Activated CD8-positive, alpha-beta memory T cell treated with anti-CD3 and anti-CD28 coated beads, Interleukin-2, amount 10 ng/mL, durations not matched to agents 7 days and 5 days (primary cell): Measurements from ENCODE around the gene PRR7. TPM values are rescaled to one million over a fixed set of nuclear protein-coding genes. Genes with fewer than 3 reads are reported as not detected.

Experiments used
- ATAC-seq: fragments of 150-1000 bp; cut with Tn5 transposase; one replicate; pipeline ENCODE4 v1.10.0; 2021; ENCODE audit warnings: moderate library complexity
- CTCF ChIA-PET: fragments of 350-600 bp; sonication (Branson Sonifier 250); formaldehyde crosslinking; loops from one replicate; lab custom pipeline; 2021; ENCODE audit warnings: antibody characterized with exemption; lab: Charles Lee
- DNase-seq: peaks from one replicate; pipeline ENCODE4 v3.0.0-alpha.2; 2020
- H3K27ac Mint-ChIP-seq: one replicate; pipeline ENCODE4 v1.8.0; 2021; ENCODE audit warnings: mild to moderate bottlenecking, mixed read lengths
- H3K27me3 Mint-ChIP-seq: one replicate; pipeline ENCODE4 v1.8.0; 2021; ENCODE audit warnings: mixed read lengths
- H3K36me3 Mint-ChIP-seq: one replicate; pipeline ENCODE4 v1.8.0; 2021; ENCODE audit warnings: mild to moderate bottlenecking, mixed read lengths
- H3K4me1 Mint-ChIP-seq: one replicate; pipeline ENCODE4 v1.8.0; 2021; ENCODE audit warnings: mixed read lengths
- H3K4me3 Mint-ChIP-seq: one replicate; pipeline ENCODE4 v1.8.0; 2021; ENCODE audit warnings: mild to moderate bottlenecking, moderate library complexity, mixed read lengths
- H3K9me3 Mint-ChIP-seq: one replicate; pipeline ENCODE4 v1.8.0; 2022; ENCODE audit warnings: low read depth, mixed read lengths
- total RNA-seq, 2 experiments: library from RNA; stranded (reverse); gene quantifications; one replicate each; pipeline ENCODE4 v1.2.3, GENCODE V29; 2021

The PRR7 gene
- total RNA-seq, 2 experiments from 2014 or later = 3.1 to 5.3 TPM

DNA sequence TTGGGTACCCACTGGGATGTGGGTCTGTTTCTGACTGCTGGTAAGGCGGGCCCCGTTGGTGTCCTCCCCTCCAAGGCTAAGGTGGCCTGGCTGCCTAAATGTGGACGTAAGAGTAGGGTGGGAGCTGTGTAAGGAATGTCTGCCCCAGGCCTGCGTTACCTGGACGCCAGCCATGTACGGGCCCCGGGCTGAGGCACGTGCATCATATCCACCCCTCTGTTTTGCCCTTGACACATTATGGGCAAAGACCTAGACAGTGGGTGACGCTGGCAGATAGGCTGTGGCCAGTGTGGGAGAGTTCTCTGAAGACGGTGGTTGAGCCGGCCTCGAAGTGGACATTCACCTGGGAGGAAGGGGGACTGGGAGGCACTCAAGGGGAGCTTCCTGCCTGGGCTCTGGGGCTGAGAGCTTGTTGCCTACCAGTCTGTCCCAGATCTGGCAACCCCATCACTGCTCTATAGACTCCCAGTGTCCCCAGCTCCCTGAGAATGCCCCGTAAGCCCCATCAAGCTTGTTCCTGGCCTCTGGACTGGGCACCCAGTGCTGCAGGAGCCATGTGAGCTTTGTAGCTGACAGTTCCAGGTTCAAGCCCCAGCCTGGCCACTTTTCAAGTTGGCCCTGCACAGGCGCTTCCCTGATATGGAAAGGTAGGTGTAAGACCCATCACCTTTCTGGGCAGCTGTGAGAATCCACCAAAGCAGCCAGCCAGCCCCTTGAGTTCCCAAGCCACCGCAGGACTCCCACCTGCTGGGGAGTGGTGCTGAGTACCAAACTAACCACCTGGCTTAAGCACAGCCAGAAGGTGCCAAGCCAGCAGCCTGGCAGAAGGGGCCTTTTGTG is 3.2 kb upstream of the PRR7 start:
- no peak overlapping the region for H3K27ac Mint-ChIP-seq
- no peaks in the 10 kb centered on the region for H3K9me3 Mint-ChIP-seq
- H3K4me3 Mint-ChIP-seq = no peak overlapping the region

DNA sequence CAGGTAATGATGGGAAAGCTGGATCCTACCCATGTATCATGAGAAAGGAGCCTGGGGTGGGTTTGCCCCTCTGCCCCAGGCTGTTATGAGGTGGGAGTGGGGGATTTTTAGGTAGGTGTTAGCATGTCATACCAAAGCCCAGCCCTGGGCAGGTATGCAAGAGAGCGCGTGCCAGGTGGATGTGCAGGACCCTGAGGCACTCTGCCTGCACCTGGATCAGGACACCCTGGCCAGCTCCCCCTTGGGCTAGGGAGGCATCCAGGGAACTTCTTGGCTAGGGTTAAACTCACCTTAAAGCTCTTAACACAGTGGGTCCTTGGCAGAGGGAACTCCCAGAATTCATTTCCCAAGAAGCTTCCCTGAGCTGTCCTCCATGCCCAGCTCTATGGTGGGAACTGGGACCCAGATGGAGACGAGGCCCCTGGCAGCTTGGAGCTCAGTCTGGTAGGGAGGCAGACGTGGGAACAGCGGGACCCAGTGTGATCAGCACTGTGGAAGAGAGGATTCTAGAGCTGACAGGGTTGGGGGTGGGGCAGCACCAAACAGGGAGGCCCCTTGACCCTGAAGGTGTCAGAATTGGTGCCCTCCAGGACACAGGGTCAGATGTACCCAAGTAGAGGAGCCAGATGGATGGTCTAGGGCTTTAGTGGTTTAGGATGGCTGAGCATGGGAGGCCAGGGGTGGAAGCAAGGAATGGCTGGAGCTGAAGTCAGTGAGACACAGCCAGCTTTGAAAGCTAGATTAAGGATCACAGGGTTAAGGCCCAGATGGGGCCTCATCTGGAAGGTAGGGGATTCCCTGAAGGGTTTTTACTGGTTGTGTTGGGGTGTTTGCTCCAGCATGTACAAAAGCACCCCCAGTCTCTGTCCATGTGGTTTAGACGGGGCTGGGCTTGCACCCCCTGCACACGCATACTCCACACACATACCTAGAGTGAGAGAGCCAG is 2.2 kb upstream of the PRR7 start:
- no peak for ATAC-seq
- Mint-ChIP-seq H3K9me3 (no peaks in the 10 kb centered on the region), H3K4me3 (no peak overlapping the region), H3K27me3 (peaks cover 10% of the 10 kb centered on the region), H3K27ac (peak overlapping the region; percentile 75), H3K36me3 (peaks cover 9% of the 10 kb centered on the region), H3K4me1 (peaks cover 45% of the 10 kb centered on the region)
- DNase-seq = no peak
- CTCF ChIA-PET = interaction anchor here (1.0 to 25.5 kb wide), 7 partner anchors 10 to 135 kb away, joined by 3 to 717 read pairs (median 64); partner anchors contain the start of genes F12, GRK6 and PFN3

More for the DNA sequence above, 3.2 kb upstream of the PRR7 start:
- Mint-ChIP-seq H3K27me3 (peaks cover 6% of the 10 kb centered on the region), H3K4me1 (peaks cover 45% of the 10 kb centered on the region), H3K36me3 (peaks cover 13% of the 10 kb centered on the region)
- DNase-seq (no peak), ATAC-seq (no peak)
- CTCF ChIA-PET = interaction anchor here (1.0 to 25.5 kb wide), 7 partner anchors 11 to 134 kb away, joined by 3 to 717 read pairs (median 24); partner anchors contain the start of genes F12, GRK6 and PFN3

DNA sequence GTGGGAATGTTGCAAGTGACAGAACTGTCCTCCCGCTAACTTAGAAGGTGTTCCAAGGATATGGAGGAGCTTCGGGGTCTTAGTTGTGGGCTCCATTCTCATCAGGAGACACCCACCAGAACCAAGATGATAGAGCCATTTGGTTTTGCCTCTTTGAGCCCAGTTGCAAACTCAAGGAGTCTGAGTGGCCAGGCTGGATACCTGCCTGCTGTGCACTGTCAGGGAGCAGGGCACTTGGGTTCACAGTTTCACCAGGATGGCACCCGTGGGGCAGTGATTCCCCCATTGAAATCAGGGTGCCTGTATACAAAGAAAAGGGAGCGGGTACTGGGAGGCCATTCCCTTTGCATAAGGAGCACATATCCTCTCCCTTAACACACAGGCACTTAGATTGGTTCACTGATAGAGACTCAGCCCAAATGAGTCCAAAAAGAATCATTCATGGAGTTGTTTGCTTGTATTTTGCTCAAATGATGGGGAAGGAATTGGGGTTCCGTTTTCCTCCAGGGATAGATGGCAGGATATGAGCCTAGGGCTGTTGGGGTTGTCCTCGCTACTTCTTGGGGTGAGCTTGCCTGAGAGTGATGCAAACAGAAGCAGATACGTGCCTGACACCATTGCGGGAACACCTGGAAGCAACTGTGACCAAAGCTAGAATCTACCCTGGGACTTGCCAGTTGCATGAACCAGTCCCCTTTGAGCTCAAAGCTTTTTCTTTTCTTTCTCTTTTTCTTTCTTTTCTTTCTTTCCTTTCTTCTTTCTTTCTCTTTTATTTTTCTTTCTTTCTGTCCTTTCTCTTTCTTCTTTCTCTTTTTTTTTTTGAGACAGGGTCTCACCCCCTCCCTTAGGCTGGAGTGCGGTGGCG is 1.3 kb upstream of the PRR7 start:
- CTCF ChIA-PET = interaction anchor here (0.9 to 25.5 kb wide), 11 partner anchors 9 to 136 kb away, joined by 3 to 717 read pairs (median 4); partner anchors contain the start of genes F12, GRK6, LMAN2 and PFN3
- H3K4me3 Mint-ChIP-seq = peak overlapping the region; percentile 60
- H3K27ac Mint-ChIP-seq = peak overlapping the region; percentile 76
- no peaks in the 10 kb centered on the region for H3K9me3 Mint-ChIP-seq
- no peak for ATAC-seq
- peaks cover 10% of the 10 kb centered on the region for H3K27me3 Mint-ChIP-seq
- peaks cover 39% of the 10 kb centered on the region for H3K4me1 Mint-ChIP-seq
- peaks cover 2% of the 10 kb centered on the region for H3K36me3 Mint-ChIP-seq
- no peak for DNase-seq

DNA sequence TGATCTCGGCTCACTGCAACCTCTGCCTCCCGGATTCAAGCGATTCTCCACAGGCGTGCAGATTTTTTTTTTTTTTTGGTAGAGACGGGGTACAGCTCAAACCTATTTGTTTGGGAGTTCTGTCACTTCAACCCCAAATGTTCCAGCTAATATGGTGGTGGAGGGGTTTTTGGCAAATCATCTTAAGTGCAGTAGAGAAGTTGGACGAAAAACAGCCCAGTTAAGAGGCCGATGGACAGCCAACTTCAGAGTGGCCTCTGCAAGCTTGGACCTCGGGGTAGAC is 756 bp upstream of the PRR7 start:
- H3K4me3 Mint-ChIP-seq = peak overlapping the region; percentile 60
- H3K4me1 Mint-ChIP-seq = peaks cover 39% of the 10 kb centered on the region
- peak overlapping the region; percentile 76 for H3K27ac Mint-ChIP-seq
- ATAC-seq = no peak
- H3K9me3 Mint-ChIP-seq = no peaks in the 10 kb centered on the region
- peaks cover 2% of the 10 kb centered on the region for H3K36me3 Mint-ChIP-seq
- no peak for DNase-seq
- peaks cover 10% of the 10 kb centered on the region for H3K27me3 Mint-ChIP-seq
- CTCF ChIA-PET = interaction anchor here (0.9 to 25.5 kb wide), 13 partner anchors 8 to 136 kb away, joined by 3 to 717 read pairs (median 4); partner anchors contain the start of genes F12, GRK6, LMAN2 and PFN3

- peaks cover 2% of the 10 kb centered on the region for H3K36me3 Mint-ChIP-seq
- peak; percentile 78 for DNase-seq
- CTCF ChIA-PET = interaction anchor here (1.0 to 25.5 kb wide), 11 partner anchors 7 to 137 kb away, joined by 3 to 717 read pairs (median 6); partner anchors contain the start of genes F12, GRK6 and PFN3
- H3K27me3 Mint-ChIP-seq = peaks cover 10% of the 10 kb centered on the region
- no peaks in the 10 kb centered on the region for H3K9me3 Mint-ChIP-seq
- peak overlapping the region; percentile 26 for H3K4me3 Mint-ChIP-seq
- H3K27ac Mint-ChIP-seq = no peak overlapping the region
- ATAC-seq = peak; percentile 41
- peaks cover 39% of the 10 kb centered on the region for H3K4me1 Mint-ChIP-seq
Measured at GRCh38 chr5:177447066-177447610, 524 bp downstream of the PRR7 start.

- DNase-seq (no peak), ATAC-seq (no peak)
- CTCF ChIA-PET = interaction anchor here (0.9 to 25.5 kb wide), 10 partner anchors 8 to 138 kb away, joined by 3 to 717 read pairs (median 5); partner anchors contain the start of genes F12, GRK6 and PFN3
- peaks cover 39% of the 10 kb centered on the region for H3K4me1 Mint-ChIP-seq
- peak overlapping the region; percentile 28 for H3K4me3 Mint-ChIP-seq
- H3K27me3 Mint-ChIP-seq = peaks cover 10% of the 10 kb centered on the region
- H3K27ac Mint-ChIP-seq = no peak overlapping the region
- H3K9me3 Mint-ChIP-seq = no peaks in the 10 kb centered on the region
- no peaks in the 10 kb centered on the region for H3K36me3 Mint-ChIP-seq
Measured at GRCh38 chr5:177447611-177448243, 1.1 kb downstream of the PRR7 start.

- no peak overlapping the region for H3K27ac Mint-ChIP-seq
- CTCF ChIA-PET = interaction anchor here (0.9 to 25.5 kb wide), 11 partner anchors 7 to 138 kb away, joined by 3 to 717 read pairs (median 6); partner anchors contain the start of genes F12, GRK6 and PFN3
- H3K4me1 Mint-ChIP-seq = peaks cover 39% of the 10 kb centered on the region
- ATAC-seq (no peak), DNase-seq (no peak)
- peak overlapping the region; percentile 29 for H3K4me3 Mint-ChIP-seq
- peaks cover 14% of the 10 kb centered on the region for H3K27me3 Mint-ChIP-seq
- no peaks in the 10 kb centered on the region for H3K9me3 Mint-ChIP-seq
- no peaks in the 10 kb centered on the region for H3K36me3 Mint-ChIP-seq
Measured at GRCh38 chr5:177448244-177448950, 1.8 kb downstream of the PRR7 start.

DNA sequence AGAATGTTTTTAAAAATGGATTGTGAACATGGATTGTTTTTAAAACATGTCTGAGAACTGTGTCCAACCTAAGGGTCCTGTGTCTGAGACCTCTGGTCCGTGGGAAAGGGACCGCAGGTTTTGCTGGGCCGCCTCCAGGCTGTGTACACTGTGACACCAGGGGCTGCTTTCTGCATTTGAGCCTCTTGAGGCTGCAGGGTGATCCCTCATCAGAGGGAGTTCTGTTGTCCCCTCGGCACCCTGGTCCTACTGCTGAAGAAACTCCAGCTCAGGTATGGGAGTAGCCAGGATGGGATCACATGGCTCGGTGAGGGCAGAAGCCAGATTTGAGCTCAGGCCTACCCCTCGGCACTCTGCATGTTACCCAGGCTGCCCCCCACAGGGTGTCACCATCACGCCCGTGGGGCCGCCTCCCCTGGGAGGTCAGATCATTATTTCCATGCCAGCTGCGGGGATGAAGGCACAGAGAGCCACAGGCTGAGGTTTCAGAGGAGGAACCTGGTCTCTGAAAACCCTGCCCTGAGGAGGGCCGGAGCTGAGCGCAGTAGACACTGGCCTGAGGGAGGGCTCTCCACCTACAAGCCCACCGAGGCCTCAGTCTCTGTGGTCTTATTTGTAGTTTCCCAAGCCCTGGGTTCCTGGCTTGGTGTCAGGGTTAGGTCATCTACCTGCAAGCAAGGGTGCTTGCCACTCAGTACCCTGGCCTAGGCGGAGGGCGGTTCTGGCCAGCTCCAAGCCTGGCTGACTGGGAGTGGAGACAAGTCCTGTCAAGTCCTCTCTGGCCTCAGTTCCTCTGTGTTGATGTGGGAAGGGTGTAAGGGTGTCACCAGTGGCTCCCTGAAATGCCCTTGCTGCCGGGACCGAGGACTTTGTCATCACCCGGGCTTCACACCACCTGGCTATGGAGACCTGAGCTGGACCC is 2.8 kb downstream of the PRR7 start:
- Mint-ChIP-seq H3K36me3 (no peaks in the 10 kb centered on the region), H3K4me1 (peaks cover 39% of the 10 kb centered on the region), H3K27ac (no peak overlapping the region), H3K9me3 (no peaks in the 10 kb centered on the region), H3K4me3 (no peak overlapping the region), H3K27me3 (peaks cover 15% of the 10 kb centered on the region)
- DNase-seq (no peak), ATAC-seq (no peak)
- CTCF ChIA-PET = interaction anchor here (0.7 to 25.5 kb wide), 10 partner anchors 8 to 91 kb away, joined by 3 to 717 read pairs (median 7); partner anchors contain the start of genes F12, GRK6 and PFN3

- peaks cover 15% of the 10 kb centered on the region for H3K27me3 Mint-ChIP-seq
- ATAC-seq = no peak
Measured at GRCh38 chr5:177450667-177451424, 4.2 kb downstream of the PRR7 start.

More at GRCh38 chr5:177450667-177451424, 4.2 kb downstream of the PRR7 start:
- Mint-ChIP-seq H3K4me1 (peaks cover 25% of the 10 kb centered on the region), H3K9me3 (no peaks in the 10 kb centered on the region), H3K36me3 (no peaks in the 10 kb centered on the region), H3K4me3 (no peak overlapping the region), H3K27ac (no peak overlapping the region)
- CTCF ChIA-PET = interaction anchor here (1.4 to 25.5 kb wide), 6 partner anchors 21 to 141 kb away, joined by 7 to 717 read pairs (median 50); partner anchors contain the start of genes F12, GRK6 and PFN3
- DNase-seq = no peak
